H1 (cell line): ENCODE measurements around the gene BTBD16. TPM values are rescaled to one million over a fixed set of nuclear protein-coding genes. Genes with fewer than 3 reads are reported as not detected.

Source experiments
- ASH2L ChIP-seq: fragments of 200-600, 300-600 bp; sonication (generic); IDR thresholded peaks from one replicate; pipeline ENCODE4 v1.7.1; 2017; ENCODE audit warnings: low read length
- CHD1 ChIP-seq: IDR thresholded peaks from 2 replicates; pipeline ENCODE4 v1.6.1; 2012; ENCODE audit warnings: low read depth, low read length, improper control_type of control experiment
- CTBP2 ChIP-seq: IDR thresholded peaks from 2 replicates; pipeline ENCODE4 v1.7.0; 2011; ENCODE audit warnings: borderline replicate concordance, mild to moderate bottlenecking, moderate library complexity, mixed read lengths, low read length; ENCODE audit not compliant: insufficient read depth, insufficient read length
- EGR1 ChIP-seq: IDR thresholded peaks from 2 replicates; pipeline ENCODE4 v1.6.1; 2011; ENCODE audit warnings: low read depth, low read length, borderline replicate concordance
- EZH2 ChIP-seq: fragments of 200-600 bp; sonication (generic); IDR thresholded peaks from 2 replicates; pipeline ENCODE4 v1.7.1; 2012; ENCODE audit warnings: low read depth, mild to moderate bottlenecking, moderate library complexity, low read length, inconsistent platforms; ENCODE audit not compliant: severe bottlenecking
- FOSL1 ChIP-seq: IDR thresholded peaks from 2 replicates; pipeline ENCODE4 v1.6.1; 2011; ENCODE audit warnings: mild to moderate bottlenecking, low read depth, low read length, moderate library complexity; ENCODE audit not compliant: insufficient read depth
- GABPA ChIP-seq: IDR thresholded peaks from 2 replicates; pipeline ENCODE4 v1.6.1; 2011; ENCODE audit warnings: mild to moderate bottlenecking, low read length, moderate library complexity, borderline replicate concordance; ENCODE audit not compliant: insufficient read depth
- KDM5A ChIP-seq: fragments of 200-600 bp; IDR thresholded peaks from 2 replicates; pipeline ENCODE4 v1.7.1; 2012; ENCODE audit warnings: mild to moderate bottlenecking, low read length, inconsistent platforms, mixed read lengths
- NRF1 ChIP-seq: IDR thresholded peaks from 2 replicates; pipeline ENCODE4 v1.6.1; 2011; ENCODE audit warnings: mild to moderate bottlenecking, low read depth, low read length, improper control_type of control experiment
- POLR2A ChIP-seq, 2 experiments: IDR thresholded peaks; 1 replicate in 1 of 2; 2 replicates in 1 of 2; pipeline ENCODE4 v1.6.1; 2011; ENCODE audit warnings: low read depth in 2 of 2, low read length in 2 of 2, mild to moderate bottlenecking in 2 of 2; ENCODE audit errors: control extremely low read depth in 1 of 2
- POU5F1 ChIP-seq: IDR thresholded peaks from 2 replicates; pipeline ENCODE4 v1.6.1; 2011; ENCODE audit warnings: low read depth, mild to moderate bottlenecking, low read length, moderate library complexity
- RAD21 ChIP-seq, 2 experiments: IDR thresholded peaks in 1 of 2; conservative IDR thresholded peaks in 1 of 2; 2 replicates each; pipeline ENCODE4 v1.6.1; 2011; ENCODE audit warnings: low read depth in 2 of 2, low read length in 2 of 2, improper control_type of control experiment in 1 of 2, inconsistent platforms in 1 of 2, mild to moderate bottlenecking in 1 of 2, moderate library complexity in 1 of 2
- RFX5 ChIP-seq: IDR thresholded peaks from 2 replicates; pipeline ENCODE4 v1.6.1; 2011; ENCODE audit warnings: low read depth, low read length, improper control_type of control experiment, borderline replicate concordance
- SIN3A ChIP-seq, 2 experiments: IDR thresholded peaks in 1 of 2; conservative IDR thresholded peaks in 1 of 2; 2 replicates each; pipeline ENCODE4 v1.6.1; 2011 to 2012; ENCODE audit warnings: low read length in 2 of 2, improper control_type of control experiment in 1 of 2, low read depth in 1 of 2, mild to moderate bottlenecking in 1 of 2
- SIRT6 ChIP-seq: IDR thresholded peaks from one replicate; pipeline ENCODE4 v1.7.1; 2012; ENCODE audit warnings: low read length, inconsistent platforms
- SIX5 ChIP-seq: IDR thresholded peaks from 2 replicates; pipeline ENCODE4 v1.6.1; 2011; ENCODE audit warnings: mild to moderate bottlenecking, low read depth, low read length
- SP1 ChIP-seq: IDR thresholded peaks from 2 replicates; pipeline ENCODE4 v1.6.1; 2011; ENCODE audit warnings: low read depth, low read length
- SP2 ChIP-seq: IDR thresholded peaks from 2 replicates; pipeline ENCODE4 v1.6.1; 2012; ENCODE audit warnings: mild to moderate bottlenecking, low read length, inconsistent platforms
- SP4 ChIP-seq: IDR thresholded peaks from 2 replicates; pipeline ENCODE4 v1.6.1; 2012; ENCODE audit warnings: low read length, inconsistent platforms
- TAF1 ChIP-seq: IDR thresholded peaks from 2 replicates; pipeline ENCODE4 v1.6.1; 2011; ENCODE audit warnings: mild to moderate bottlenecking, low read depth, low read length
- TAF7 ChIP-seq: optimal IDR thresholded peaks from 2 replicates; pipeline ENCODE3; 2011; ENCODE audit warnings: low read depth, mild to moderate bottlenecking, inconsistent platforms, low read length, moderate library complexity, borderline replicate concordance
- TBP ChIP-seq: IDR thresholded peaks from 2 replicates; pipeline ENCODE4 v1.6.1; 2011; ENCODE audit warnings: low read depth, low read length, improper control_type of control experiment
- TCF12 ChIP-seq: IDR thresholded peaks from 2 replicates; pipeline ENCODE4 v1.6.1; 2011; ENCODE audit warnings: low read depth, mild to moderate bottlenecking, low read length
- YY1 ChIP-seq: IDR thresholded peaks from 2 replicates; pipeline ENCODE4 v1.6.1; 2011; ENCODE audit warnings: low read depth, mild to moderate bottlenecking, low read length
- polyA plus RNA-seq, 7 experiments: library from polyadenylated mRNA; depleted of rRNA in 3 of 7; stranded (reverse) in 5 of 7; unstranded in 2 of 7; fragments of >200 nt in 5 of 7; fragments of 200-250 nt in 2 of 7; gene quantifications; 1 replicate in 5 of 7; 2 replicates in 1 of 7; 4 replicates in 1 of 7; pipeline versions ENCODE4 v1.2.1 to v1.2.3, GENCODE V29; 2011 to 2013; ENCODE audit warnings: missing spikeins in 2 of 7, mixed read lengths in 2 of 7
- total RNA-seq: library from RNA; stranded (reverse); fragmentation: NEBNext Ultra II Directional; extraction: Animal tissue kit (Norgen Biotek cat#: 25700); gene quantifications from 2 replicates; pipeline ENCODE4 v1.2.1, GENCODE V29; 2021
- TF ChIP-seq, protein P1 (sequence below): IDR thresholded peaks from 2 replicates; pipeline ENCODE4 v1.6.1; 2011; ENCODE audit warnings: low read length, improper control_type of control experiment

BTBD16 gene
- total and polyA plus RNA-seq, 2 of the 8 experiments (the other 6 are each of a cell fraction or from before 2014, with no cell fraction given) = 0.05 TPM; not detected in 1

DNA sequence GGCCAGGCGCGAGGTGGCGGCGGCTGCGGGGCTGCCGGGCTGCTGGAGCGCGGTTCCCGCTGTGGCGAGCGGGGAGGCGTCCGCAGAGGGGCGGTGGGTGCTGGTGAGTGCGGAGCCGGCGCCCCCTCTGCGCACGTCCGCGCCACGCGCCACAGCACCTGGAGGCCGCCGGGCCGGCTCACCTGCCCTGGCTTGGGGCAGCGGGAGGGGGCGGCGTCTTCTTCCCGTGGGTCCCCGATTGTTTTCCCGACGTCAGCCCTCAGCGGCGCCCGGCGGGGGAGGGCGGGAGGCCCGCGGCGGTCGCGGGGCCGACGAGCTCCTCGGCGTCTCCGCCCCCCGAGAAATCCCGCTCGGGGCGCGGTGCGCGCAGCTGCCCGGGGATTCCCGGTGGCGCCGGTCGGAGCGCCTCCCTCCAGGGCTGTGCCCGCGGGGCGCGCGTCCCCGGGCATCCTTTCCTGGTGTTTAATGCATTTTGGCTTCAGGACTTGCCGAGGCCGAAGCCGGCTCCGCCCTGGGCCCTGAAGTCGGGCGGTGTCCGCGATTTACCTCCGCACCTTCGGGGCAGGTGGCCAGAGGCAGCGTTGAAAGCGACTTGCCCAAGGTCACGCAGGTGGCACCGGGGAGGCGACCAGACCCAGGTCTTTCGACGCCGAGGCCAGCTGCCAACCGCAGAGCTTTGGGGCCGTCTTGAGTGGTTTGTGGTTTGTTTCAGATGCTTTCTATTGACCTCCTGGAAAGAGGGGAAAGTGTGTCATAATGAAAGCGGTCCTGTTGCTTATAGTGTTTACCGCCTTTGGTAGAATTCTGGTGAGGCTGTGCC is 104.0 kb downstream of the BTBD16 start (continued):
- no peak for TF ChIP-seq CTBP2
- TF ChIP-seq KDM5A = no peak
- TF ChIP-seq SIRT6 = no peak
- no peak for TF ChIP-seq TBP
- no peak for TF ChIP-seq SP2
- peak; percentile 1 for TF ChIP-seq TAF7
- TF ChIP-seq POLR2A (IDR thresholded peaks at IDR 0.05; ENCODE audit: control extremely low read depth in 1 of 2, low read depth in 2 of 2, low read length in 2 of 2) = peak; percentile 44 to 61
- TF ChIP-seq SP1 = no peak
- TF ChIP-seq SIN3A (conservative IDR thresholded peaks at IDR 0.05 in 1 of 2, IDR thresholded peaks at IDR 0.05 in 1 of 2; ENCODE audit: low read depth in 1 of 2, low read length in 2 of 2) = no peak; a peak in 1 of 4 replicates
- no peak for TF ChIP-seq NRF1
- TF ChIP-seq CHD1 = no peak
- TF ChIP-seq ASH2L = peak; percentile 78
- TF ChIP-seq POU5F1 = no peak
- peak; percentile 34 for TF ChIP-seq EZH2
- no peak for TF ChIP-seq RAD21 (IDR thresholded peaks at IDR 0.05 in 1 of 2, conservative IDR thresholded peaks at IDR 0.05 in 1 of 2; ENCODE audit: low read depth in 2 of 2, low read length in 2 of 2)
- TF ChIP-seq TCF12 = no peak
- TF ChIP-seq SP4 = no peak
- no peak for TF ChIP-seq FOSL1
- no peak for TF ChIP-seq YY1
- no peak for TF ChIP-seq RFX5
- TF ChIP-seq EGR1 = no peak
- TF ChIP-seq SIX5 = no peak
- TF ChIP-seq, protein P1, sequence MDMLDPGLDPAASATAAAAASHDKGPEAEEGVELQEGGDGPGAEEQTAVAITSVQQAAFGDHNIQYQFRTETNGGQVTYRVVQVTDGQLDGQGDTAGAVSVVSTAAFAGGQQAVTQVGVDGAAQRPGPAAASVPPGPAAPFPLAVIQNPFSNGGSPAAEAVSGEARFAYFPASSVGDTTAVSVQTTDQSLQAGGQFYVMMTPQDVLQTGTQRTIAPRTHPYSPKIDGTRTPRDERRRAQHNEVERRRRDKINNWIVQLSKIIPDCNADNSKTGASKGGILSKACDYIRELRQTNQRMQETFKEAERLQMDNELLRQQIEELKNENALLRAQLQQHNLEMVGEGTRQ = no peak
- TF ChIP-seq GABPA = no peak
- peak; percentile 53; the same call in 1 of the 2 replicates for TF ChIP-seq TAF1
